Loucy (cell line): Measurements from ENCODE around the gene DGAT2.

Source experiments
- CTCF ChIP-seq: fragments of 200-600 bp; sonication (generic); conservative IDR thresholded peaks from 2 replicates; pipeline ENCODE4 v1.5.1; 2014; ENCODE audit warnings: mild to moderate bottlenecking, antibody characterized with exemption, low read length
- EZH2phosphoT487 ChIP-seq: fragments of 200-600 bp; IDR thresholded peaks from 2 replicates; pipeline ENCODE4 v1.6.1; 2018; ENCODE audit warnings: antibody characterized with exemption, mild to moderate bottlenecking, moderate library complexity, borderline replicate concordance

- no peak for TF ChIP-seq CTCF
- TF ChIP-seq EZH2phosphoT487, result no peak
Measured at GRCh38 chr11:75759832-75760231, 8.7 kb upstream of the DGAT2 start.
